Stimulated activated CD4-positive, alpha-beta T cell treated with anti-CD3 and anti-CD28 coated beads, TNF-alpha, amount 100 ng/mL, for 4 hours (primary cell): Measurements from ENCODE around the gene TXNDC12.
A peak's percentile ranks its signal among the peaks of the same experiment; 100 is the strongest.
"Not testable (repeated sequence)": the region's sequence is repeated elsewhere in the genome, so short reads cannot be mapped to it uniquely, and the experiment has no call there.

Experiments used
- DNase-seq, 3 experiments: peaks; one replicate each; pipeline ENCODE4 v3.0.0-alpha.2; 2020; ENCODE audit warnings: low read depth in 3 of 3

Gene TXNDC12

DNA sequence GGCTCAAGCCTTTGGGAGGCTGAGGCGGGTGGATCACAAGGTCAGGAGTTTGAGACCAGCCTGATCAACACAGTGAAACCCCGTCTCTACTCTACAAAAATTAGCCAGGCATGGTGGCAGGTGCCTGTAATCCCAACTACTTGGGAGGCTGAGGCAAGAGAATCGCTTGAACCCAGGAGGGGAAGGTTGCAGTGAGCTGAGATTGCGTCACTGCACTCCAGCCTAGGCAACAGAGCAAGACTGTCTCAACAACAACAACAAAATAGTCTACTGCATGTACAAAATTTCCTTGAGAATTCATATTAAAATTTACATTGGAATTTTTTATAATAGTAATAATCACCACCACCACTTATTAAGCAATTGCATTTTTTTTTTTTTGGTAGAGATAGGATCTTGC, 5.7 kb downstream of the TXNDC12 start:
- DNase-seq, result not testable (repeated sequence)

DNA sequence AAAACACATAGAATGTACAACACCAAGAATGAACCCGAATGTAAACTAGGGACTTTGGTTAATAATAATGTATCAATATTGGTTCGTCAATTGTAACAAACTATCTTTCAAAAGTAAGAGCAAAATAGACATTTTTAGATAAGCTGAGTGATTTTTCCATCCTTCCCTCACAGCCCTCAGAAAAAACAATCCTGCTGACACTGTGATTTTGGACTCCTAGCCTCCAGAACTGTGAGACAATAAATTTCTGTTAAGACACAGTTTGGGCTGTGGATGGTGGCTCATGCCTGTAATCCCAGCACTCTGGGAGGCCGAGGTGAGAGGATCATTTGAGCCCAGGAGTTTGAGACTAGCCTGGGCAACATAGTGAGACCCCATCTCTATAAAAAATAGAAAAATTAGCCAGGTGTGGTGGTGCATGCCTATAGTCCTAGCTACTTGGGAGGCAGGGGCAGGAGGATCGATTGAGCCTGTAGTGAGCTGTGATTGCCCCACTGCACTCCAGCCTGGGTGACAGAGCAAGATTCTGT, 9.3 kb downstream of the TXNDC12 start:
- DNase-seq, result not testable (repeated sequence)

DNA sequence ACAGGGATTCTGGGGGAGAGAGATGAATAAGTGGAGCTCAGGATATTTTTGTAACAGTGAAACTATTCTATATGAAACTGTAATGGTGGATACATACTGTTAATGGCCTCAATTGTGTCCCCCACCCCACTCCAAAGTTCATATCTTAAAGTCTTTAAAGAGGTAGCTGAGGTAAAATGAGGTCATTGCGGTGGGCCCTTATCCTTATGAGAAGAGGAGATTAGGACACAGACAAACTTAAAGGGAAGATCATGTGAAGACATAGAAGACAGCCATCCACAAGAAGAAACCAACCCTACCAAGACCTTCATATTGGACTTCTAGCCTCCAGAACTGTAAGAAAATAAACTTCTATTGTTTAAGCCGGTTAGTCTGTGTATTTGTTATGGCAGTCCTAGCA, 9.8 kb downstream of the TXNDC12 start:
- no peak for DNase-seq

GRCh38 chr1:52041551-52042185, 13.3 kb downstream of the TXNDC12 start:
- DNase-seq, result no peak

DNA sequence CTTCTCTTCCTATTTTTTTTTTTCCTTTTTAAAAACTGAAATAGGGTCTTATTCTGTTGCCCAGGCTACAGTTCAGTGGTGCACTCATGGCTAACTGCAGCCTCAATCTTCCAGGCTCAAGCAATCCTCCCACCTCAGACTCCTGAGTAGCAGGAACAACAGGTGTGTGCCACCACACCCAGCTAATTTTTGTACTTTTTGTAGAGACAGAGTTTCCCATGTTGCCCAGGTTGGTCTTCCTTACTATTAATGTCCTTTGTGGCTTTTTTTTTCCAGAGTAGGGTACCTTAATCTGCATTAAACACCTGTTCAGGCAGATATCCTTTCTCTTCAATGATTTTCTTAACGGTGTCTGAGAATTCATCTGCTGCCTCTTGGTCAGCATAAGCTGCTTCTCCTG, 17.1 kb downstream of the TXNDC12 start:
- no peak for DNase-seq

DNA sequence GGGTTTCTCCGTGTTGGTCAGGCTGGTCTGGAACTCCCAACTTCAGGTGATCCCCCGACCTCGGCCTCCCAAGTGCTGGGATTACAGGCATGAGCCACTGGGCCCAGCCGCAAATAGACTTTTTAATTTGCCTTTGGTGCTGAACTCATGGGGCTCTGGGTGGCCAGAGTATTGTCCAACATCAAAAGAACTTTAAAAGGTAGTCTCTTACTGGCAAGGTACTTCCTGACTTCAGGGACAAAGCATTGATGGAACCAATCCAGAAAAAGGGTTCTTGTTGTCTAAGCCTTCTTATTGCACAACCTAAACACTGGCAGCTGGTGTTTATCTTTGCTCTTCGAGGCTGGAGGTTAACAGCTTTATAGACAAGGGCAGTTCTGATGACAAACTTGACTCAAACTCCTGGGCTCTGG, 17.6 kb downstream of the TXNDC12 start:
- DNase-seq, result no peak

- DNase-seq, result no peak
These were observed 21.0 kb downstream of the TXNDC12 start for GRCh38 chr1:52034050-52034384.

DNA sequence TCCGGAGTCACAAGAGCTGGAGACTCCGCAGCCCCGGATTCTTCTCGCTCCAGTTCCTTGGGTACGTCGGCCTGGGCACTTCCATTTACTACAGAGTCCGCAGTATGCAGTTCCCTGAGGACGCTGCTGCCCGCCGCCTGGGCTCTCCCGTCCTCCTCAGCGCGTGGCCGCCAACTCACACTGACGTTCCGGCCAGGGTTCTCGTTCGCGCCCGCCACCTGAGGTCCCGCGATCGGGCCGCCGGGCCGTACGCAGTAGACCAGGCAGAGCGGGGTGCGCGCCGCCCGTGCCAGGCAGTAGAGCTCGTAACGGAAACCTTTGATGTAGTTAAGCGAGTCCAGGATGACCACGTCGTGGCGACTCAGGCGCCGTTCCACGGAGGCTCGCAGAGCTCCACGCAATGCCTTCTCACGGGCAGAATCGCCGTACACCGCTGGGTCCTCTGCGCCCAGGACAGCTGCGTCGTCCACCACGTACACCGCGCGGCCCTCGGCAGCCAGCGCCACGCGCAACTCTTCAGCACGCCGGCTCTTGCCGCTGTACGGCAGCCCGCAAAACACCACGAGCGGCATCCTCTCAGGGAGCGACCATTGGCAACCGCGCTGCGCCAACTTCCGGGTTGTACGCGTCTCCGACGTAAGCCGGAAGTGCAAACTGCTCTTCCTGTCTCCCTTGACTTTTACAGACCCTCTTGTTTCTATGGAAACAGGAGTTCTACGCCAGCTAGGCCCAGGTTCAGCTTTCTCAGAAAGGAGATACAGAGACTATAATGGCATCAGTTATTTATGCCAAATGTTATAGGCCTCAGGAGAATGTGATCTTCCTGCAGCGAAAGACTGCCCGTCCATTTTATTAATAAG, 21.6 kb downstream of the TXNDC12 start, which contains the start of gene KTI12:
KTI12 (minus strand) TSS at position 621 of the 860 bp plus-strand sequence; CDS start at position 572, 49 bp downstream.
- peak; percentile 52 to 77 (median 74) for DNase-seq

DNA sequence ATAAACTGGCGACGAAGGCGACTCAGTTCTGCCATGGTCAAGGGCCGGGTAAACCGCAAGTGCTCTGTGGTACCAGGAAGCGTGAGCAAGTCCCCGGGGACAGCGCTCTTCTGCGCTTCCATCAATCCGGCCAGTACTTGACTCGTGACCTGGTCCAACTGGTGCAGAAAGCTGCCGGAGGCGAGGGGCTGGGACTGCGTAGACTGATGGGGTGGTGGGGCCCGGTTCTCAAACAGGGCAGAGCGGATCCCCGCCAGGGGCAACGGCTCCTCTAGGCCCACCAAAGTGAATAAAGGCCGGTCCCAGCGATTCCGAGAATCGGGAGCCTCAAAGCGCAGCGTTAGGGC, 22.2 kb downstream of the TXNDC12 start:
- no peak for DNase-seq

DNA sequence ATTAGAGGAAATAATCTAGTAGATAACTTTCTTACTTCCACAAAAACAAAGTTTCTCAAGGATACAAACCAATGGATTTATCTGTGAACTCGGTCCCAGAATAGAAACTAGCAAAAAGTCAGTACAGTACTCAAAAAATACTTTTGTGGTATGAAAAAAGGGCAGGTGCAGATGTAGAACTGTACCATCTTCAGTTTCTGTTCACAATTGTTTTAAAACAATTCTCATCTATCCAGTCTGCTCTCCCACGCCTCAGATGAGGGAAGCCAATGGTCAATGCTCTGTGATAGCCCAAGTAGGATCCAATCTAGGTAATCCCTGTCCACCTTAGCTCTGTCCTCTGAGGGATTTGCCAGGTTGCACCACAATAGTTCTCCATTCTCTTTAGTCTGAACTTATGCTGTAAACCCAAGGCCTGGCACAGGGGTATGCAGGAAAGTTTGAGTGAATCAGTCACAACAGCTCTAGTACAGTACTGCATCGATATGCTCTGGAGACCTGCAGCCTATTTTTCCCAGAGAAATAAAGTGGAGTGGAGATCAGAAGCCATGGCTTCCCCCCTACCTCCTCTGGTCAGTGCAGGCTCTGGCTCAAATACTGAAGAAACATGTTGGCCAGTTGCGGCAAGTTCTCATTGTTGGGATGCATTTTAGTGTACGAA, 22.7 kb downstream of the TXNDC12 start:
- no peak for DNase-seq

GRCh38 chr1:52028839-52029238, 26.2 kb downstream of the TXNDC12 start:
- DNase-seq, result not testable (repeated sequence)

DNA sequence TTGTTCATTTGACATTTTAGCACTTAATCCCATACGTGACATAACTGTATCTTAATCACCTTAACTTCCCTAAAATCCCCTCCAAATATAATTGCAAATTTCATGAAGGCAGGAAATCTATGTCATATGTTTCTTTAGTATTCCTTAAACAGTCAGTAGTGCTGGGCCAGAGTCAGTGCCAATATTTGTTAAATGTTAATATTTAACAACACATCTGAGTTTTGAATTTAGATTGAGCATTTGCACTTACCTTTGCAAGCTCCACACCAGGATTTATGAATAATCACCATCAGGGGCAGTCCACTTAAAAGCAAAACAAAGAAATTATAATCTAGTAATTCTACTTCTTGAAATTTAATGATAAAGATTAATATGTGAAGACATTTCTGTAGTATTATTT, 26.7 kb downstream of the TXNDC12 start:
- no peak for DNase-seq

- no peak for DNase-seq
These were observed 28.7 kb downstream of the TXNDC12 start for GRCh38 chr1:52026278-52026677.

GRCh38 chr1:52022133-52022532, 32.9 kb downstream of the TXNDC12 start:
- DNase-seq, result no peak

- DNase-seq, result no peak
These were observed 46.8 kb downstream of the TXNDC12 start for GRCh38 chr1:52008071-52008809.

GRCh38 chr1:52007215-52008002, 47.6 kb downstream of the TXNDC12 start:
- no peak for DNase-seq

- not testable (repeated sequence) for DNase-seq
These were observed 48.9 kb downstream of the TXNDC12 start for GRCh38 chr1:52006081-52006553.

- DNase-seq, result not testable (repeated sequence)
These were observed 49.4 kb downstream of the TXNDC12 start for GRCh38 chr1:52005548-52005947.

DNA sequence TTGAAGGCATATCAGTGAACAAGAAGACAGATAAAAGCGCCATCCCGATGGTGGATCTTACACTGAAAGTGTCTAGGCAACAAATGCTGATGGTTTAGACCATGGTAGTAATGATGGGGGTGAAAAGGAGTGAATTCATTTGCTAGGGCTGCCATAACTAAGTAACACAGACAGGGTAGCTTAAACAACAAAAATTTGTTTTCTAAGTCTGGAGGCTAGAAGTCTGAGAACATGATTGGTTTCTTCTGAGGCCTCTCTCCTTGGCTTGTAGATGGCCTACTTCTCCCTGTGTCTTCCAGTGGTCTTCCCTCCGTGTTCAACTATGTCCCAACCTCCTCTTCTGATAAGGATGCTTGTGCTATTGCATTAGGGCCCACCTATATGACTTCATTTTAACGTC, 51.1 kb downstream of the TXNDC12 start:
- no peak for DNase-seq

GRCh38 chr1:52002038-52002917, 52.7 kb downstream of the TXNDC12 start:
- DNase-seq, result peak in 1 of 3 experiments; percentile 23
